Sigmoid colon (tissue), 7 donors: ENCODE results near the gene CCDC93. TPM values are rescaled to one million over a fixed set of nuclear protein-coding genes. Genes with fewer than 3 reads are reported as not detected.

Experiments used
- DNase-seq: peaks from one replicate; pipeline ENCODE4 v3.0.0-alpha.2; 2019
- H3K27ac ChIP-seq, 4 donors: fragments of 200-600 bp; sonication (generic); one replicate each; pipeline ENCODE4 v1.5.1; 2016 to 2019; ENCODE audit warnings: mild to moderate bottlenecking in 1 of 4
- H3K27me3 ChIP-seq, 3 donors: fragments of 200-600 bp; sonication (generic); one replicate each; pipeline ENCODE4 v1.5.1; 2019; ENCODE audit warnings: mild to moderate bottlenecking in 1 of 3
- H3K36me3 ChIP-seq, 4 donors: fragments of 200-600 bp; sonication (generic); one replicate each; pipeline ENCODE4 v1.5.1; 2016 to 2019
- H3K4me1 ChIP-seq, 4 donors: fragments of 200-600 bp; sonication (generic); one replicate each; pipeline ENCODE4 v1.5.1; 2017 to 2019
- H3K4me3 ChIP-seq, 4 donors: fragments of 200-600 bp; sonication (generic); one replicate each; pipeline ENCODE4 v1.5.1; 2017 to 2019; ENCODE audit warnings: mild to moderate bottlenecking in 2 of 4, moderate library complexity in 1 of 4
- H3K9me3 ChIP-seq, 4 donors: fragments of 200-600 bp in 3 of 4; sonication (generic) in 3 of 4; one replicate each; pipeline versions ENCODE4 v1.5.1 to v1.6.1; 2013 to 2019
- CTCF ChIP-seq, 4 experiments: fragments of 450-650 bp in 3 of 4; fragments of 200-600 bp in 1 of 4; IDR thresholded peaks; one replicate each; pipeline ENCODE4 v1.5.1; 2016 to 2019; ENCODE audit warnings: antibody characterized with exemption in 4 of 4, mild to moderate bottlenecking in 3 of 4, moderate library complexity in 2 of 4
- EP300 ChIP-seq, 4 donors: sonication (generic); formaldehyde crosslinking; IDR thresholded peaks; one replicate each; pipeline ENCODE4 v1.6.1; 2017; ENCODE audit warnings: antibody characterized with exemption in 4 of 4
- POLR2A ChIP-seq, 2 donors: fragments of 450-650 bp; IDR thresholded peaks; one replicate each; pipeline ENCODE4 v1.6.1; 2016; ENCODE audit warnings: antibody characterized with exemption in 2 of 2, mild to moderate bottlenecking in 2 of 2, moderate library complexity in 2 of 2
- POLR2AphosphoS5 ChIP-seq, 4 donors: sonication (generic); formaldehyde crosslinking; IDR thresholded peaks; one replicate each; pipeline ENCODE4 v1.6.1; 2017; ENCODE audit warnings: antibody characterized with exemption in 4 of 4
- WGBS, 2 donors: extraction: QIAGEN DNeasy Blood & Tissue Kit; methylation state at CpG; one replicate each; pipeline ENCODE4 v1.1.7; 2013; 5-methylcytosine and 5-hydroxymethylcytosine counted together
- intact Hi-C: fragments of 100-400 bp; cut with DNase I; formaldehyde crosslinking; loops from one replicate; pipeline ENCODE4 v1.15.1; 2023
- polyA plus RNA-seq, 3 donors: library from polyadenylated mRNA; stranded (reverse); fragments of 200-250 nt; gene quantifications; one replicate each; pipeline ENCODE4 v1.2.3, GENCODE V29; 2013
- total RNA-seq, 4 donors: library from RNA; depleted of rRNA; stranded (reverse); fragments of >200 nt; gene quantifications; one replicate each; pipeline ENCODE4 v1.1.0, GENCODE V29; 2016
- donor health status: healthy with polysubstance abuse.
- donor health status: Bipolar disorder and iron deficiency.
- donor health status: healthy.

The CCDC93 gene
- total and polyA plus RNA-seq, 7 donors, result 4.2 to 25.5 (median 12.5) TPM

- H3K9me3 ChIP-seq, result no peaks in the 10 kb centered on the region
- no peaks in the 10 kb centered on the region for H3K4me1 ChIP-seq
- intact Hi-C loops, result no loop called here
- no peak overlapping the region for H3K4me3 ChIP-seq
- TF ChIP-seq POLR2A (IDR thresholded peaks at IDR 0.05), result no peak
- no peak for TF ChIP-seq CTCF (IDR thresholded peaks at IDR 0.05)
- no peak for TF ChIP-seq EP300 (IDR thresholded peaks at IDR 0.05)
- no peak for TF ChIP-seq POLR2AphosphoS5 (IDR thresholded peaks at IDR 0.05)
- no peak for DNase-seq
- H3K27ac ChIP-seq, result no peak overlapping the region
- H3K27me3 ChIP-seq, result no peaks in the 10 kb centered on the region
- peaks cover 11 to 85% (median 28%) of the 10 kb centered on the region in 4 donors for H3K36me3 ChIP-seq
- WGBS, 2 donors, result 95 to 97% methylated on average over 9 of the region's 9 CpGs
These were observed 40.3 kb downstream of the CCDC93 start for GRCh38 chr2:117973498-117974082.

GRCh38 chr2:117972476-117973123, 41.3 kb downstream of the CCDC93 start:
- DNase-seq, result no peak
- no peaks in the 10 kb centered on the region for H3K9me3 ChIP-seq
- H3K4me3 ChIP-seq, result no peak overlapping the region
- H3K27ac ChIP-seq, result no peak overlapping the region
- H3K4me1 ChIP-seq, result no peaks in the 10 kb centered on the region
- WGBS, 2 donors, result 73 to 93% methylated on average over 6 of the region's 6 CpGs
- TF ChIP-seq POLR2A (IDR thresholded peaks at IDR 0.05) (no peak), CTCF (IDR thresholded peaks at IDR 0.05) (no peak), EP300 (IDR thresholded peaks at IDR 0.05) (no peak), POLR2AphosphoS5 (IDR thresholded peaks at IDR 0.05) (no peak)
- intact Hi-C loops, result no loop called here
- H3K36me3 ChIP-seq, result peaks cover 11 to 82% (median 27%) of the 10 kb centered on the region in 4 donors
- no peaks in the 10 kb centered on the region for H3K27me3 ChIP-seq

- intact Hi-C loops, result no loop called here
- 97 to 99% methylated on average over 2 of the region's 2 CpGs for WGBS, 2 donors
- Histone ChIP-seq H3K27me3 (no peaks in the 10 kb centered on the region), H3K4me3 (no peak overlapping the region), H3K4me1 (no peaks in the 10 kb centered on the region), H3K27ac (peak overlapping the region in 1 of 4 donors; percentile 10), H3K9me3 (no peaks in the 10 kb centered on the region), H3K36me3 (peaks cover 5 to 66% (median 10%) of the 10 kb centered on the region in 4 donors)
- no peak for DNase-seq
- TF ChIP-seq POLR2A (IDR thresholded peaks at IDR 0.05), result no peak
- no peak for TF ChIP-seq POLR2AphosphoS5 (IDR thresholded peaks at IDR 0.05)
These were observed 45.1 kb downstream of the CCDC93 start for GRCh38 chr2:117968722-117969121.

- H3K36me3 ChIP-seq, result peaks cover 0 to 66% (median 8%) of the 10 kb centered on the region in 4 donors
- H3K4me1 ChIP-seq, result no peaks in the 10 kb centered on the region
- intact Hi-C loops, result no loop called here
- no peak for DNase-seq
- H3K9me3 ChIP-seq, result no peaks in the 10 kb centered on the region
- WGBS, 2 donors, result 73 to 88% methylated on average over 4 of the region's 4 CpGs
- no peak overlapping the region for H3K27ac ChIP-seq
- H3K4me3 ChIP-seq, result no peak overlapping the region
- no peaks in the 10 kb centered on the region for H3K27me3 ChIP-seq
- no peak for TF ChIP-seq CTCF (IDR thresholded peaks at IDR 0.05)
- peak in 2 of 4 donors; percentile 42 to 52 for TF ChIP-seq POLR2AphosphoS5 (IDR thresholded peaks at IDR 0.05)
These were observed 45.7 kb downstream of the CCDC93 start for GRCh38 chr2:117967977-117968718.

- TF ChIP-seq POLR2A (IDR thresholded peaks at IDR 0.05) (no peak), CTCF (IDR thresholded peaks at IDR 0.05) (no peak), EP300 (IDR thresholded peaks at IDR 0.05) (no peak), POLR2AphosphoS5 (IDR thresholded peaks at IDR 0.05) (no peak)
- Histone ChIP-seq H3K9me3 (no peaks in the 10 kb centered on the region), H3K4me3 (no peak overlapping the region), H3K27ac (no peak overlapping the region), H3K27me3 (no peaks in the 10 kb centered on the region), H3K4me1 (peaks cover 0 to 11% (median 2%) of the 10 kb centered on the region in 4 donors), H3K36me3 (peaks cover 0 to 52% (median 5%) of the 10 kb centered on the region in 4 donors)
- 99 to 100% methylated on average over 1 of the region's 1 CpG for WGBS, 2 donors
- intact Hi-C loops, result no loop called here
- DNase-seq, result no peak
These were observed 50.4 kb downstream of the CCDC93 start for GRCh38 chr2:117963446-117963845.
